ENCODE data around the gene TPRX1. TPM values are rescaled to one million over a fixed set of nuclear protein-coding genes. Genes with fewer than 3 reads are reported as not detected.

The TPRX1 gene
- total and polyA plus RNA-seq, 2 of the 4 experiments (the other 2 are of a cell fraction): not detected

DNA sequence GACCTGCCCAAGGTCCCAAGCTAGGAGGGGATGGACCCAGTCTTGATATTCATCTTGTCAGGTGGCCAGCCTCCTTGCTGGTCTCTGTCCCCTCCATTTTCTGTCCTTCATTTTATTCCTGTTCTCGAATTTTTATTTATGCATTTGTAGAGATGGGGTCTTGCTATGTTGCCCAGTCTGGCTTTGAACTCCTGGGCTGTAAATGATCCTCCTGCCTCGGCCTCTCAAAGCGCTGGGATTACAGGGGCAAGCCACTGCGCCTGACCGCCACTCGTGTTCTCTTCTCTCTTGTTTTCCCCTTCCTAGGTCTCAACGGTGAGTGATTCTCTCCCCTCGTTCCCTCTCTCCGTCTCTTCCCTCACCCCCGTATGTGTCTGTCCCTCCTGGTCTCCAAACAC is 44.1 kb upstream of the TPRX1 start:
- Histone ChIP-seq H4K91ac (ENCODE audit: insufficient read depth, low read depth, low read length) (no peak overlapping the region), H2BK120ac (ENCODE audit: low read depth, low read length) (no peak overlapping the region), H3K27ac (ENCODE audit: insufficient read depth, low read length) (no peak overlapping the region), H2AK5ac (ENCODE audit: low read depth, low read length) (no peak overlapping the region), H3K9me1 (ENCODE audit: insufficient read depth, low read length) (no peaks in the 10 kb centered on the region), H3K4me2 (ENCODE audit: low read depth, low read length) (no peak overlapping the region), H2BK20ac (ENCODE audit: low read depth, low read length) (no peak overlapping the region), H2BK15ac (ENCODE audit: low read depth, low read length) (no peak overlapping the region), H3K14ac (replicated peaks; ENCODE audit: low read depth, low read length) (no peak overlapping the region), H4K5ac (ENCODE audit: low read depth, low read length) (no peak overlapping the region), H3K4me3 (ENCODE audit: insufficient read depth, low read depth, low read length) (no peak overlapping the region), H3K56ac (ENCODE audit: extremely low read depth, insufficient read depth, low read length) (no peak overlapping the region), H4K8ac (ENCODE audit: low read depth in 2 of 2, low read length in 2 of 2) (no peak overlapping the region), H3K27me3 (ENCODE audit: control insufficient read depth, insufficient read depth, low read length) (peaks cover 17% of the 10 kb centered on the region), H3K9ac (ENCODE audit: low read depth, low read length) (no peak overlapping the region), H3K4me1 (ENCODE audit: control insufficient read depth, insufficient read depth, low read length) (no peaks in the 10 kb centered on the region), H3K36me3 (ENCODE audit: control insufficient read depth, insufficient read depth, low read length) (no peaks in the 10 kb centered on the region), H2AK9ac (replicated peaks; ENCODE audit: low read depth, low read length, poor library complexity) (no peak overlapping the region), H4K20me1 (ENCODE audit: insufficient read depth, low read length) (no peaks in the 10 kb centered on the region), H3K4ac (ENCODE audit: low read depth, low read length) (no peak overlapping the region), H3K23ac (ENCODE audit: low read depth, low read length) (no peak overlapping the region), H3K18ac (ENCODE audit: low read depth, low read length) (no peak overlapping the region), H2BK5ac (ENCODE audit: low read depth, low read length, poor library complexity, severe bottlenecking) (no peak overlapping the region), H3K79me1 (ENCODE audit: low read depth in 1 of 2, low read length in 2 of 2) (no peaks in the 10 kb centered on the region), H3K9me3 (ENCODE audit: control insufficient read depth, insufficient read depth, low read length) (no peaks in the 10 kb centered on the region), H2AFZ (replicated peaks; ENCODE audit: low read length, poor library complexity) (no peak overlapping the region)
- intact Hi-C loops (cut with micrococcal nuclease) (no loop called here), dilution Hi-C loops (cut with HindIII; ENCODE audit: low sequenced_read_pairs, unreplicated experiment) (no loop called here), in situ Hi-C loops (cut with MboI; ENCODE audit: low sequenced_read_pairs) (no loop called here)
- TF ChIP-seq BHLHE40 (IDR thresholded peaks at IDR 0.05; ENCODE audit: low read depth, low read length): no peak
- no peak for TF ChIP-seq RFX5 (IDR thresholded peaks at IDR 0.05; ENCODE audit: low read depth, low read length)
- no peak for TF ChIP-seq RAD21 (IDR thresholded peaks at IDR 0.05; ENCODE audit: low read length)
- no peak for TF ChIP-seq CEBPB (IDR thresholded peaks at IDR 0.05; ENCODE audit: low read depth, low read length)
- TF ChIP-seq FOS (IDR thresholded peaks at IDR 0.05; ENCODE audit: low read depth, low read length): no peak
- no peak for TF ChIP-seq MXI1 (IDR thresholded peaks at IDR 0.05; ENCODE audit: borderline replicate concordance, low read depth, low read length)
- ChIA-PET CTCF (no interaction called here), POLR2A (ENCODE audit: unreplicated experiment) (no interaction called here)
- no peak for ATAC-seq (ENCODE audit: low read depth)
- no TSS peak for BruUV-seq (replicated peaks)
- DNase-seq: no peak
- 46% methylated on average over 8 of the region's 10 CpGs; no CpG with 5 or more reads in 1 of the 2 experiments for WGBS, 2 experiments (ENCODE audit: extremely low coverage in 2 of 2, insufficient read length in 1 of 2)

Measured in IMR-90 (cell line).